H9 (cell line): ENCODE measurements around the gene LRRC52. TPM values are rescaled to one million over a fixed set of nuclear protein-coding genes. Genes with fewer than 3 reads are reported as not detected.

ENCODE experiments used
- DNase-seq: peaks from one replicate; pipeline ENCODE4 v3.0.0-alpha.2; 2017
- H2AFZ ChIP-seq: one replicate; pipeline ENCODE4 v1.6.1; 2013; ENCODE audit warnings: mild to moderate bottlenecking, low read length, control low read depth, moderate library complexity
- H2AK5ac ChIP-seq: 2 replicates; pipeline ENCODE4 v1.6.1; 2013; ENCODE audit warnings: low read length, control low read depth, mixed read lengths; ENCODE audit not compliant: insufficient read length
- H2BK120ac ChIP-seq: one replicate; pipeline ENCODE4 v1.6.1; 2013; ENCODE audit warnings: low read depth, mild to moderate bottlenecking, low read length, control low read depth, inconsistent platforms; ENCODE audit not compliant: poor library complexity, severe bottlenecking
- H2BK12ac ChIP-seq: 2 replicates; pipeline ENCODE4 v1.6.1; 2013; ENCODE audit warnings: low read length, control low read depth, mixed read lengths, low read depth; ENCODE audit not compliant: insufficient read length
- H2BK15ac ChIP-seq: 2 replicates; pipeline ENCODE4 v1.6.1; 2013; ENCODE audit warnings: low read depth, low read length, control low read depth
- H2BK20ac ChIP-seq: one replicate; pipeline ENCODE4 v1.6.1; 2013; ENCODE audit warnings: low read depth, mild to moderate bottlenecking, low read length, control low read depth, inconsistent platforms; ENCODE audit not compliant: poor library complexity, severe bottlenecking
- H2BK5ac ChIP-seq: 2 replicates; pipeline ENCODE4 v1.6.1; 2013; ENCODE audit warnings: low read length, control low read depth, mixed read lengths; ENCODE audit not compliant: insufficient read length
- H3K14ac ChIP-seq: 2 replicates; pipeline ENCODE4 v1.6.1; 2013; ENCODE audit warnings: low read length, control low read depth; ENCODE audit not compliant: insufficient read depth
- H3K18ac ChIP-seq: 2 replicates; pipeline ENCODE4 v1.6.1; 2013; ENCODE audit warnings: low read depth, mild to moderate bottlenecking, mixed read lengths, low read length, control low read depth; ENCODE audit not compliant: insufficient read length
- H3K23ac ChIP-seq: 2 replicates; pipeline ENCODE4 v1.6.1; 2013; ENCODE audit warnings: low read length, control low read depth, mixed read lengths, low read depth; ENCODE audit not compliant: insufficient read length
- H3K23me2 ChIP-seq: 2 replicates; pipeline ENCODE4 v1.6.1; 2013; ENCODE audit warnings: low read depth, mild to moderate bottlenecking, mixed read lengths, low read length, control low read depth; ENCODE audit not compliant: insufficient read length, poor library complexity, severe bottlenecking
- H3K27ac ChIP-seq: 2 replicates; pipeline ENCODE4 v1.5.1; 2013; ENCODE audit warnings: low read length, control low read depth, mixed read lengths, low read depth; ENCODE audit not compliant: insufficient read length
- H3K27me3 ChIP-seq: 2 replicates; pipeline ENCODE4 v1.6.1; 2013; ENCODE audit warnings: low read length, control low read depth, inconsistent platforms; ENCODE audit not compliant: insufficient read depth
- H3K4ac ChIP-seq: 2 replicates; pipeline ENCODE4 v1.6.1; 2013; ENCODE audit warnings: low read depth, mild to moderate bottlenecking, control low read depth, inconsistent platforms, low read length, moderate library complexity
- H3K4me1 ChIP-seq: 2 replicates; pipeline ENCODE4 v1.6.1; 2013; ENCODE audit warnings: low read length, control low read depth, inconsistent platforms; ENCODE audit not compliant: insufficient read depth
- H3K4me2 ChIP-seq: 2 replicates; pipeline ENCODE4 v1.6.1; 2013; ENCODE audit warnings: low read length, control low read depth, mixed read lengths; ENCODE audit not compliant: insufficient read length, insufficient read depth
- H3K56ac ChIP-seq: 2 replicates; pipeline ENCODE4 v1.6.1; 2013; ENCODE audit warnings: low read depth, mild to moderate bottlenecking, mixed read lengths, low read length, control low read depth; ENCODE audit not compliant: insufficient read length
- H3K79me1 ChIP-seq: 2 replicates; pipeline ENCODE4 v1.6.1; 2013; ENCODE audit warnings: low read depth, mild to moderate bottlenecking, moderate library complexity, low read length, control low read depth, inconsistent platforms; ENCODE audit not compliant: insufficient read depth, poor library complexity, severe bottlenecking
- H3K79me2 ChIP-seq: 2 replicates; pipeline ENCODE4 v1.6.1; 2013; ENCODE audit warnings: low read length, control low read depth, inconsistent platforms; ENCODE audit not compliant: insufficient read depth
- H3K9ac ChIP-seq: 2 replicates; pipeline ENCODE4 v1.6.1; 2013; ENCODE audit warnings: low read length, control low read depth, mixed read lengths; ENCODE audit not compliant: insufficient read length; ENCODE audit errors: extremely low read depth
- H3K9me3 ChIP-seq: one replicate; pipeline ENCODE4 v1.6.1; 2013; ENCODE audit warnings: low read depth, low read length, inconsistent platforms; ENCODE audit not compliant: control insufficient read depth
- H3T11ph ChIP-seq: one replicate; pipeline ENCODE4 v1.6.1; 2013; ENCODE audit warnings: mild to moderate bottlenecking, low read length, control low read depth, inconsistent platforms
- H4K20me1 ChIP-seq: one replicate; pipeline ENCODE4 v1.6.1; 2013; ENCODE audit not compliant: control insufficient read depth, insufficient read length, insufficient read depth
- H4K5ac ChIP-seq: 2 replicates; pipeline ENCODE4 v1.6.1; 2013; ENCODE audit warnings: low read depth, mild to moderate bottlenecking, mixed read lengths, low read length, control low read depth; ENCODE audit not compliant: insufficient read length
- H4K8ac ChIP-seq: replicated peaks from 2 replicates; pipeline ENCODE4 v1.6.1; 2013; ENCODE audit warnings: low read length, control low read depth, mixed read lengths, low read depth; ENCODE audit not compliant: insufficient read length
- H4K91ac ChIP-seq: 2 replicates; pipeline ENCODE4 v1.6.1; 2013; ENCODE audit warnings: low read depth, mild to moderate bottlenecking, moderate library complexity, mixed read lengths, low read length, control low read depth; ENCODE audit not compliant: insufficient read length
- H3K27ac Mint-ChIP-seq, 3 experiments: 2 replicates in 2 of 3; 3 replicates in 1 of 3; pipeline ENCODE4 v1.8.0; 2020 to 2021; ENCODE audit warnings: mixed read lengths in 3 of 3, mild to moderate bottlenecking in 1 of 3, moderate library complexity in 1 of 3
- H3K27me3 Mint-ChIP-seq: 2 replicates; pipeline ENCODE4 v1.8.0; 2021; ENCODE audit warnings: low read depth, mild to moderate bottlenecking, moderate library complexity, mixed read lengths
- H3K36me3 Mint-ChIP-seq, 3 experiments: 2 replicates in 2 of 3; 3 replicates in 1 of 3; pipeline ENCODE4 v1.8.0; 2020 to 2021; ENCODE audit warnings: low read depth in 3 of 3, mixed read lengths in 3 of 3; ENCODE audit not compliant: insufficient read depth in 1 of 3
- H3K4me1 Mint-ChIP-seq, 2 experiments: 2 replicates each; pipeline ENCODE4 v1.8.0; 2020; ENCODE audit warnings: mixed read lengths in 2 of 2
- H3K4me3 Mint-ChIP-seq, 2 experiments: 2 replicates in 1 of 2; 3 replicates in 1 of 2; pipeline ENCODE4 v1.8.0; 2020 to 2021; ENCODE audit warnings: mild to moderate bottlenecking in 2 of 2, mixed read lengths in 2 of 2, moderate library complexity in 1 of 2
- H3K9me3 Mint-ChIP-seq, 2 experiments: 2 replicates in 1 of 2; 3 replicates in 1 of 2; pipeline ENCODE4 v1.8.0; 2020; ENCODE audit warnings: mild to moderate bottlenecking in 2 of 2, mixed read lengths in 2 of 2, moderate library complexity in 1 of 2
- CTCF ChIP-seq: fragments of 200-600 bp; sonication (generic); conservative IDR thresholded peaks from 3 replicates; pipeline ENCODE4 v1.8.0; 2021; ENCODE audit warnings: antibody characterized with exemption, mild to moderate bottlenecking
- WGBS: extraction: QIAGEN DNeasy Blood & Tissue Kit; methylation state at CpG from one replicate; pipeline ENCODE4 v1.1.7; 2013; ENCODE audit warnings: missing lambda C conversion rate, low lambda C conversion rate, mixed read lengths; ENCODE audit not compliant: insufficient read length; ENCODE audit errors: extremely low coverage; 5-methylcytosine and 5-hydroxymethylcytosine counted together
- total RNA-seq: library from RNA; stranded (reverse); gene quantifications from 2 replicates; pipeline ENCODE4 v1.2.1, GENCODE V29; 2021

Gene LRRC52
- total RNA-seq, 1 experiment from 2014 or later: not detected

- peaks cover 0 to 3% of the 10 kb centered on the region in 2 experiments; a peak in 1 of 4 replicates for H3K4me1 Mint-ChIP-seq
- Histone ChIP-seq H3K18ac (no peak overlapping the region), H3K4me2 (no peak overlapping the region), H3K4me1 (no peaks in the 10 kb centered on the region), H3K23ac (no peak overlapping the region), H2BK12ac (no peak overlapping the region), H2BK20ac (no peak overlapping the region), H3K56ac (no peak overlapping the region), H2BK5ac (no peak overlapping the region), H3K9me3 (no peaks in the 10 kb centered on the region), H2BK120ac (no peak overlapping the region), H3K27me3 (peaks cover 1% of the 10 kb centered on the region; the same call in 1 of the 2 replicates), H3K79me1 (no peaks in the 10 kb centered on the region), H3K14ac (no peak overlapping the region), H4K20me1 (no peaks in the 10 kb centered on the region), H3T11ph (no peak overlapping the region), H3K4ac (no peak overlapping the region), H4K5ac (no peak overlapping the region), H3K79me2 (no peaks in the 10 kb centered on the region), H3K9ac (no peak overlapping the region), H4K8ac (no peak overlapping the region), H3K23me2 (no peaks in the 10 kb centered on the region), H3K27ac (no peak overlapping the region), H2AFZ (no peak overlapping the region), H2AK5ac (no peak overlapping the region), H2BK15ac (no peak overlapping the region), H4K91ac (no peak overlapping the region)
- H3K36me3 Mint-ChIP-seq: no peaks in the 10 kb centered on the region
- peaks cover 30% of the 10 kb centered on the region for H3K27me3 Mint-ChIP-seq
- no peak for TF ChIP-seq CTCF
- H3K27ac Mint-ChIP-seq: no peak overlapping the region; a peak in 1 of 7 replicates
- H3K4me3 Mint-ChIP-seq: no peak overlapping the region
- DNase-seq: no peak
- H3K9me3 Mint-ChIP-seq: no peaks in the 10 kb centered on the region
- WGBS: no CpG with 5 or more reads among the region's 7 CpGs
Measured at GRCh38 chr1:165532053-165532452, 11.7 kb upstream of the LRRC52 start.
